Keratinocyte (primary cell): Measurements from ENCODE around the gene RRBP1. TPM values are rescaled to one million over a fixed set of nuclear protein-coding genes. Genes with fewer than 3 reads are reported as not detected.

Source experiments
- DNase-seq: peaks from one replicate; pipeline ENCODE4 v3.0.0-alpha.2; 2011; ENCODE audit warnings: low read depth, missing footprints, low spot score
- FAIRE-seq: peaks from 2 replicates; lab custom pipeline; 2011; peaks lifted over from hg19 to GRCh38; lab: Jason Lieb, UNC
- H2AFZ ChIP-seq: 2 replicates; pipeline ENCODE4 v1.6.0; 2012; ENCODE audit warnings: low read length, control low read depth, inconsistent platforms; ENCODE audit not compliant: control insufficient read depth
- H3K27ac ChIP-seq: 2 replicates; pipeline ENCODE4 v1.5.1; 2011; ENCODE audit warnings: low read length; ENCODE audit not compliant: control insufficient read depth, insufficient read depth
- H3K27me3 ChIP-seq: 3 replicates; pipeline ENCODE4 v1.6.0; 2011; ENCODE audit warnings: low read length; ENCODE audit not compliant: control insufficient read depth, insufficient read depth; ENCODE audit errors: extremely low read depth
- H3K36me3 ChIP-seq, 2 experiments: 2 replicates in 1 of 2; 3 replicates in 1 of 2; pipeline ENCODE4 v1.5.1; 2011; ENCODE audit warnings: low read length in 2 of 2, mild to moderate bottlenecking in 1 of 2; ENCODE audit not compliant: control insufficient read depth in 2 of 2, insufficient read depth in 2 of 2; ENCODE audit errors: extremely low read depth in 1 of 2
- H3K4me1 ChIP-seq: 3 replicates; pipeline ENCODE4 v1.5.1; 2011; ENCODE audit warnings: low read length; ENCODE audit not compliant: control insufficient read depth, insufficient read depth; ENCODE audit errors: extremely low read depth
- H3K4me2 ChIP-seq: 3 replicates; pipeline ENCODE4 v1.6.0; 2011; ENCODE audit warnings: low read depth, low read length; ENCODE audit not compliant: control insufficient read depth, insufficient read depth; ENCODE audit errors: extremely low read depth
- H3K4me3 ChIP-seq, 3 experiments: fragments of 200-600 bp in 1 of 3; sonication (generic) in 1 of 3; 2 replicates in 2 of 3; 3 replicates in 1 of 3; pipeline ENCODE4 v1.5.1; 2011 to 2016; ENCODE audit warnings: low read length in 3 of 3, mild to moderate bottlenecking in 3 of 3, control low read depth in 2 of 3, inconsistent platforms in 1 of 3, low read depth in 1 of 3, mixed read lengths in 1 of 3, mixed run types in 1 of 3, moderate library complexity in 1 of 3; ENCODE audit not compliant: control insufficient read depth in 2 of 3, insufficient read depth in 2 of 3; ENCODE audit errors: extremely low read depth in 1 of 3
- H3K79me2 ChIP-seq: 2 replicates; pipeline ENCODE4 v1.6.0; 2012; ENCODE audit warnings: low read length; ENCODE audit not compliant: control insufficient read depth, insufficient read depth
- H3K9ac ChIP-seq: 3 replicates; pipeline ENCODE4 v1.6.0; 2011; ENCODE audit warnings: low read length; ENCODE audit not compliant: control insufficient read depth, insufficient read depth; ENCODE audit errors: extremely low read depth
- H3K9me1 ChIP-seq: 3 replicates; pipeline ENCODE4 v1.6.0; 2011; ENCODE audit warnings: low read length; ENCODE audit not compliant: control insufficient read depth, insufficient read depth; ENCODE audit errors: extremely low read depth
- H3K9me3 ChIP-seq: 2 replicates; pipeline ENCODE4 v1.5.1; 2012; ENCODE audit warnings: low read depth, low read length; ENCODE audit not compliant: control insufficient read depth
- H4K20me1 ChIP-seq: 3 replicates; pipeline ENCODE4 v1.6.0; 2011; ENCODE audit warnings: low read length; ENCODE audit not compliant: control insufficient read depth, insufficient read depth; ENCODE audit errors: extremely low read depth
- EZH2 ChIP-seq: IDR thresholded peaks from one replicate; pipeline ENCODE4 v1.6.1; 2012; ENCODE audit warnings: inconsistent platforms, mild to moderate bottlenecking, low read length, moderate library complexity
- dilution Hi-C: fragments of 300-500 bp; cut with MboI; formaldehyde crosslinking; loops from one replicate; pipeline ENCODE4 v1.7.0; 2020; ENCODE audit warnings: low sequenced_read_pairs; ENCODE audit not compliant: extremely low pct_ligation_motif_present
- polyA plus RNA-seq, 5 experiments: library from polyadenylated mRNA; depleted of rRNA in 3 of 5; stranded (reverse) in 3 of 5; stranded (forward) in 1 of 5; unstranded in 1 of 5; fragments of >200 nt; gene quantifications; 1 replicate in 1 of 5; 2 replicates in 3 of 5; 3 replicates in 1 of 5; pipeline versions ENCODE4 v1.2.1 to v1.2.3, GENCODE V29; 2011 to 2012; ENCODE audit warnings: missing spikeins in 2 of 5, low read depth in 1 of 5, low replicate concordance in 1 of 5
- TF ChIP-seq, protein P1 (sequence below), 3 experiments: IDR thresholded peaks in 1 of 3; conservative IDR thresholded peaks in 1 of 3; optimal IDR thresholded peaks in 1 of 3; 2 replicates in 2 of 3; 3 replicates in 1 of 3; pipeline versions ENCODE3 to v1.5.1; 2011; ENCODE audit warnings: low read length in 3 of 3, mild to moderate bottlenecking in 3 of 3, moderate library complexity in 2 of 3, control low read depth in 1 of 3, inconsistent platforms in 1 of 3; ENCODE audit not compliant: insufficient read depth in 2 of 3; ENCODE audit errors: extremely low read depth in 1 of 3

Gene RRBP1
- polyA plus RNA-seq, 1 donor (not counting 4 experiments of a cell fraction or from before 2014, with no cell fraction given): 43.9 TPM

DNA sequence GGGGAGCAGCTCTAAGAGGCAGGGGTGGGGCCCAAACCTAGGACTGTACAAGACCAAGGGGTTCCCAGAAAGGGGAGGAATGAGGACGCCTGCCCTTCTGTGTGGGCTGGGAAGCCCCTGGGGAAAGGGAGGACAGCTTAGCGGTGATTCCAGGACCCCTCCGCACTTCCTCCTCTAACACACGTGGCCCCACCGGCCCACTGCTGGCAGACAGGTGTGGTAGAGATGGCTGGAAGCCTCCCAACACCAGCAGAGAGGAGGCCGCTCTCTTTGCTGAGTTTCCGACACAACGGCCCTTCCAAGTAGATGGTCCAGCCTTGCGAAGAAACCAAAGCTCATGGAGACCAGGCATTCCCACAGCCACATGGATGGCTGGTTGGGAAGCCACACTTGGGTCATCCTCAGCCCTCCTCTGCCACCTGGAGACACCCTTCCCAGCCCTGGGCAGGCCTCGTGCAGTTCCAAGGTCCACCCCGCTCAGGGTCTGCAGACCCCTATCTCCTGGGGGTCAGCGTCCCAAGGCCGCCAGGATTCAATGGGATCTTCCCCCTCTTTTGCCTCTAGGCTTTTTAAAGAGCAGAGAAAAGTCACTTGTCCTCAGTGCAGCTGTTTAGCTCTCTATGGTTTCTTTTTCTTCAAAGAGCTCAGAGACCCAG, 43.9 kb downstream of the RRBP1 start:
- dilution Hi-C loops: no loop called here
- H3K27ac ChIP-seq: no peak overlapping the region
- no peak overlapping the region for H2AFZ ChIP-seq
- no peak for TF ChIP-seq EZH2
- TF ChIP-seq, protein P1, sequence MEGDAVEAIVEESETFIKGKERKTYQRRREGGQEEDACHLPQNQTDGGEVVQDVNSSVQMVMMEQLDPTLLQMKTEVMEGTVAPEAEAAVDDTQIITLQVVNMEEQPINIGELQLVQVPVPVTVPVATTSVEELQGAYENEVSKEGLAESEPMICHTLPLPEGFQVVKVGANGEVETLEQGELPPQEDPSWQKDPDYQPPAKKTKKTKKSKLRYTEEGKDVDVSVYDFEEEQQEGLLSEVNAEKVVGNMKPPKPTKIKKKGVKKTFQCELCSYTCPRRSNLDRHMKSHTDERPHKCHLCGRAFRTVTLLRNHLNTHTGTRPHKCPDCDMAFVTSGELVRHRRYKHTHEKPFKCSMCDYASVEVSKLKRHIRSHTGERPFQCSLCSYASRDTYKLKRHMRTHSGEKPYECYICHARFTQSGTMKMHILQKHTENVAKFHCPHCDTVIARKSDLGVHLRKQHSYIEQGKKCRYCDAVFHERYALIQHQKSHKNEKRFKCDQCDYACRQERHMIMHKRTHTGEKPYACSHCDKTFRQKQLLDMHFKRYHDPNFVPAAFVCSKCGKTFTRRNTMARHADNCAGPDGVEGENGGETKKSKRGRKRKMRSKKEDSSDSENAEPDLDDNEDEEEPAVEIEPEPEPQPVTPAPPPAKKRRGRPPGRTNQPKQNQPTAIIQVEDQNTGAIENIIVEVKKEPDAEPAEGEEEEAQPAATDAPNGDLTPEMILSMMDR (optimal IDR thresholded peaks at IDR 0.05 in 1 of 3, IDR thresholded peaks at IDR 0.05 in 1 of 3, conservative IDR thresholded peaks at IDR 0.05 in 1 of 3; ENCODE audit: extremely low read depth in 1 of 3, insufficient read depth in 2 of 3, low read length in 3 of 3): no peak
- no peaks in the 10 kb centered on the region for H3K4me1 ChIP-seq
- no peaks in the 10 kb centered on the region for H3K9me3 ChIP-seq
- DNase-seq (no peak), FAIRE-seq (no peak)
- no peaks in the 10 kb centered on the region for H3K9me1 ChIP-seq
- peaks cover 15% of the 10 kb centered on the region for H3K79me2 ChIP-seq
- peaks cover 3% of the 10 kb centered on the region for H4K20me1 ChIP-seq
- no peaks in the 10 kb centered on the region for H3K27me3 ChIP-seq
- H3K9ac ChIP-seq: no peak overlapping the region
- no peak overlapping the region for H3K4me3 ChIP-seq
- H3K4me2 ChIP-seq: no peak overlapping the region
- peaks cover 53 to 63% of the 10 kb centered on the region in 2 experiments for H3K36me3 ChIP-seq

DNA sequence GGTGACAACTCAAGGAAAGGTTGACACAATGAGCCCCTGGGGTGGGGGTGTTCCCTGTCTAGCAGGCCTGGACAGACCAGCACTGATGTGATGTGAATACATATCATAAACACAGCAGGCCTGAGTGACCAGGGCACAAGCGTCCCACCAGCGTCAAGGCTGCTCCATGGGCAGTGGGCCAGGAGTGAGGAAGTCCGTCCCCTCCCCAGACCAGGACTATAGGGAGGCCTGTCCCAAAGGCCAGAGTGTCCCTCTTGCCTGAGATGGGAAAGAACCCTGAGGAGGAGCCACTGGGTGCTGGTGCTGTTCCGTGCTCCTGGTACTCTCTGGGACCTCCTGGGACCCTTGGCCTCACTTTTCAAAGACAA, 44.6 kb downstream of the RRBP1 start:
- FAIRE-seq: no peak
- peaks cover 57 to 68% of the 10 kb centered on the region in 2 experiments for H3K36me3 ChIP-seq

More for the DNA sequence above, 44.6 kb downstream of the RRBP1 start:
- Histone ChIP-seq H3K9me3 (no peaks in the 10 kb centered on the region), H2AFZ (no peak overlapping the region), H3K27me3 (no peaks in the 10 kb centered on the region), H3K4me3 (no peak overlapping the region), H3K4me1 (no peaks in the 10 kb centered on the region), H3K4me2 (no peak overlapping the region), H4K20me1 (peaks cover 3% of the 10 kb centered on the region), H3K27ac (no peak overlapping the region), H3K79me2 (peaks cover 12% of the 10 kb centered on the region), H3K9ac (no peak overlapping the region), H3K9me1 (no peaks in the 10 kb centered on the region)
- no peak for TF ChIP-seq EZH2
- TF ChIP-seq, protein P1 (optimal IDR thresholded peaks at IDR 0.05 in 1 of 3, IDR thresholded peaks at IDR 0.05 in 1 of 3, conservative IDR thresholded peaks at IDR 0.05 in 1 of 3; ENCODE audit: extremely low read depth in 1 of 3, insufficient read depth in 2 of 3, low read length in 3 of 3): no peak
- dilution Hi-C loops: no loop called here
- no peak for DNase-seq
